HG03520 (cell line): ENCODE data around the gene GFPT2.

ENCODE experiments used
- ATAC-seq: cut with Tn5 transposase; IDR thresholded peaks from one replicate; pipeline ENCODE4 v1.9.1; 2021; ENCODE audit warnings: mild to moderate bottlenecking, moderate library complexity; ENCODE audit not compliant: unreplicated experiment

The GFPT2 gene

DNA sequence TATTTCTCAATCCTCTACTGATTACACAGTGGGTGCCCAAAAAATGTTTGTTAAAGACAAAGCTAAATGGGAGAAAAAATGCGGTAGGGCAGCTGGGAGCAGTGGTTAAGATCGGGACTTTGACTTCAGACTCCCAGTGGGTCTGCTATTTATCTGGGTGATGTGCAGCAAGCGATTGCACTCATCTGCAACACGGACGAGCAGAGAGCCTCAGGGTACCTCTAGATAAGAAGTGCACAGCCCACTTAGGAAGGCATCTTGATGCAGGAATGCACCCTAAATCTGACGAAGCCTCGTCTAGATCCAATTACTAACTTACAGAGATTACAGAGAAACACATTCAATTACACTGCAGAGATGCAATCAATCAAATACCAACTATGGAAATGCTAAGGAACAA, 65.3 kb downstream of the GFPT2 start:
- ATAC-seq = no peak

DNA sequence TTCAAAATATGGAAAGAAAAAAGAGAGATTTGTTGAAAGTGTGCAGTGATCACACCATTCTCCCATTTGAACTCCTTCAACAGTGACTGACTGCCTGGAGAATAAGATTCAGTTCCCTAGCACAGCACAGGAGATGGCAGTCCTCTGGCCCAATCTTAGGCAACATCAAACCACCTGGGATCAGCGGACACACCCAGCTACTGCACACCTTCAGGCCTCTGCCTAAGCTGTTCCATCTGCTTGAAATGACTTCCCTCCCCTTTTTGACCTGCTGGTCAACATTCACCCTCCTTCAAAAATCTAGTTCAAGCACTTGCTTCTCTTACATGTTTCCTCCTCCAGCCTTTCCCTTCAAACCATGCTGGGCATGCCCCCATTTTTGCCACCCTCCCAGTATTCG, 65.7 kb downstream of the GFPT2 start:
- ATAC-seq = no peak

DNA sequence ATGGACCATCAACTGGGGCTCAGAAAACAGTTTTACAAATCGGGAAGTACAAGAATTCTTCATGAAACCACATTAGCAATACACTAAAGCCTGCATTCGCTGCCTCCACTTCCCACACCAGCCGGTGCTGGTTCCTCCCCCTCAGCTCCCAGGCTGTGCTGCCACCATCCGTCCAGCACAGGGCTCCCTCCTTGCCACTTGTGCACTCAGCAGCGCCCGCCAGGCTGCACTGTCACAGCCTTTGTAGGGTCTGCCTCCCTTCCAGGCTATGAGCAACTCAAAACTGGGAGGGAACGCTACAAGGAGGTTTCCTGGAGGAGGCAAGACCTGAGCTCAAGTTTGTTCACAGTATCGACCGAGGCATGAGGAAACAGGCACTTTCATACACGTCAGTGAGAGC, 69.0 kb downstream of the GFPT2 start:
- no peak for ATAC-seq

DNA sequence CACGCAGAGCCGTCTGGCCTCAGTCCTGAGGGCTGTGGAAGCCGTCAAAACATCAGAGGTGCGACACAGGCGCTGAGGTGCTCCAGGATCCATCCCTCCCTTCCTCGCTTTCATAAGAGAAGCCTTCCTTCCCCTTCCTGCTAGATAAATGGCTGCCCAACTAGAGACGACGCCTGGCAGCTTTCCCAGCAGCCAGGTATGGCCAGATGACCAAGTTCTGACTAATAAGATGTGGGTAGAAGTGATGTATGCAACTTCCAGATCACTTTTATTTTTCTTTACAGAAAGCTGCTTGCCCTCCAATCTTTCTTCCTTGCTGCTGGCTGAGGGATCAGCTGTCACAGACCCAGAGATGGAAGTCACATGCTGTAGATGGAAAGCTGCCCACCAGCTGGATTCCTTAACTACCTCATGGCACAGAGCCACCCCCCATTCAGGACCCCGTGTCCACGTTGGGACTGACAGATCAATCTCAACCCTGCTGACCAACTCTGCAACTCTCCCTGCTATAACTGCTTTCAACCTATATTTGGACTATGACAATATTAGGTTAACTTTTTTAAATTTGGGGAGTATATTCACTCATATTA, 70.0 kb downstream of the GFPT2 start:
- ATAC-seq = no peak

DNA sequence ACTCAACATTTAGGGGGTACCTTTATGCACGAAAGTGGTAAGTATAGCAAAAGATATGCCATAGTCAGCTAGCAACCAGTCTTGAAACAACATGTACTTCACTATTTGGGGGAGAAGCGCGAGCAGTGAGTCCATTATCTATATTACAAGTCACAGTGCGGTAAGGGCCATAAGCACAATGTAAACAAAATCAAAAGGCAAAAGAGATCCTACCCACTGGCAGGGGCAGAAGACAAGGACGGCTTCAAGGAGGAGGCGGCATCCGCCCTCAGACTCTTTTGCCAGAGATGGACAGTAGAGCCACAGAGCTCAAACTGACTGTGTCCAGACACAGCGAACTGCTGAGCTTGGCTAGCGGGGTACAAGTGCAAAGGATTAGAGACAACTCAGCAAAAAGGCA, 70.9 kb downstream of the GFPT2 start:
- no peak for ATAC-seq

DNA sequence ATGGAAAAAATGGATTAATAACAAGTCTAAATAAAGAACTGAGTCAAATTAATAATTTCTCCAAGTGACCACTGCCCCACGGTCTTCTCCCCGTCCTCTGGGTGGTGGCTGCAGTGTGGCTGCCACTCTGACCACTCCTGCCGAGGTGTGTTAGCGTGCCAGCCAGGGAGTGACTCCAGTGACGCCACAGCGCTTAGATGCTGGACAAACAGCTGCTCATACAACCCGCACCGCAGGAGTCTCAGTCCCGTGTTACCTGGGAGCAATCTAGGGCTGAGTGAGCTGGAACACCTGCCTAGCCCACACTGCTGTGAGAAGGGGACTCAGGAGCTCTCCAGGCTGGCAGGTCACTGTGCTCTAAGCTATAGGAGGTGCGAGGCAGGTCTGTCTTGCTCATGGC, 71.4 kb downstream of the GFPT2 start:
- ATAC-seq = no peak

DNA sequence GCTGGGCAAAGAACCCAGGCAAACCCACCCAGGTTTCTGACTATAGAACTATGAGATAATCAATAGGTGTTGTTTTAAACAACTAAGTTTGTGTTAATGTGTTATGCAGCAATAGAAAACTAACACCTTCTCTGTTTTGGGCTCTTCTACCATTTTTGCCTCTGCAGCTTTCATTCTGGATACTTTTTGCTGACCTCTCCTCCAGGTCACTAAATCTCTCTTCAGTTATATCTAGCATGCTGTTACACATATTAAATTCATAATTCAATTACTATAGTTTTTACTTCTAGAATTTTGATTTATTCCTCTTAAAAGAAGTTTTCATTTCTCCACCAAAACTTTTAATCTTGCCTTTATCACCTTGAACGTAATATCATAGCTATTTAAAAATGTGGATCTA, 78.4 kb downstream of the GFPT2 start:
- ATAC-seq = no peak

DNA sequence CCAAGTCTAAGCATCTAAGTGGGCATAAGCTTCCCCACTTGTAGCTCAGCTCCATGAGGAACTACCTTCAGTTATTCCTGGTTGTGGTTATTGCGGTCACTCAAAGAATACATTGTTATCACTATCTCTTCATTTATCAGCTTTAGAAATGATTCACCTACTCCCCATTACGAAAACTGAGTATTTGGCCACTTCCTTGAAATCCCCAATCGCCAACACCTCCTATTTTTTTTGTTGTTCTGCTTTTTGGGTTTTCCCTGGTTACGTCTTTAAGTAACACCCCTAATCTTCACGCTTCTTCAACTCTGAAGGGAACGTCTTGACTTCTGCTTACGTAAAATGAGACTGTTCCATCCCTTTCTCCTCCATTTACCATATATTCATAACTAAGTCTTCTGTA, 81.9 kb downstream of the GFPT2 start:
- ATAC-seq = no peak

DNA sequence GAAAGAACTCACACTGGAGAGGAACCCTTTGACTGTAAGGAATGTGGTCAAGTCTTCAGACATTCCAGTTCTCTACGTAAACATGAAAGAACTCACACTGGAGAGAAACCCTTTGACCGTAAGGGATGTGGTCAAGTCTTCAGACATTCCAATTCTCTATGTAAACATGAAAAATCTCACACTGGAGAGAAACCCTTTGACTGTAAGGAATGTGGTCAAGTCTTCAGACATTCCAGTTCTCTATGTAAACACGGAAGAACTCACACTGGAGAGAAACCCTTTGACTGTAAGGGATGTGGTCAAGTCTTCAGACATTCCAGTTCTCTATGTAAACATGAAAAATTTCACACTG, 93.9 kb downstream of the GFPT2 start:
- ATAC-seq = no peak

DNA sequence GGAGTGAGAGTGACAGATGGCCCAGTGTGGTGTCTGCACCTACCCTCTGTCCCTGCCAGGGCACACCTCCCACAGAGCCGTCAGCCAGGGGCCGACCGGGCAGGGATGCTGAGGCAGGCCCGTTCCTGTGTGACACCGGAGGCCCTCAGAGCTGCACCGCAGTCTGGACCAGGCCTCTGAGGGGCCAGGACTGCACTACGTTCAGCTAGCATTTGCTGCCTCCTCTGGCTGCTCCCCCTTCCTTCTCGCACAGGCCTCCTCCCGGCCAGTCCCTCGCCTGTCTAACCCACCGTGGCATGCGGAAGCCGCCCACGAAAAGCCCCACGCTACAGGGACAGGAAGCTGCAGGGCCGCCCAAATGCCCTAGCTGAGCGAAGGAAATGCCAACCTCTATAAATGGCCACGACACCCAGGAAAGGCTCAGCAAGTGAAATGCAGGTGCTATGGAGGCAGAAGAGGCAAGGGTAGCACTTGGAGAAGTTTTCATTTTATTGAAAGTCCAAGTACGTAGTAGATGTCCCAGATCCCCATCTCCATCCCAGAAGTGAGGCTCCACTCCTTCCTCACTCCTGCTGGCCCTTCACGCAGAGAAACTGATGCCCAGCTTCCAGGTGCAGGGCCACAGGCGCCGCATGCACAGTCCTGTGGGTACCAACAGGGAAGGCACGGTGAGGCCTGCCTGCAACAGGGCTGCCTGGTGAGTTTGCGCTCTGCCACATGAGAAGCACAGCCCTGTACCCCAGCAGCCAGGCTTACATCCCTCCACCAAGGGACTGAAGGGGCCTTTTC, 99.9 kb downstream of the GFPT2 start:
- no peak for ATAC-seq

DNA sequence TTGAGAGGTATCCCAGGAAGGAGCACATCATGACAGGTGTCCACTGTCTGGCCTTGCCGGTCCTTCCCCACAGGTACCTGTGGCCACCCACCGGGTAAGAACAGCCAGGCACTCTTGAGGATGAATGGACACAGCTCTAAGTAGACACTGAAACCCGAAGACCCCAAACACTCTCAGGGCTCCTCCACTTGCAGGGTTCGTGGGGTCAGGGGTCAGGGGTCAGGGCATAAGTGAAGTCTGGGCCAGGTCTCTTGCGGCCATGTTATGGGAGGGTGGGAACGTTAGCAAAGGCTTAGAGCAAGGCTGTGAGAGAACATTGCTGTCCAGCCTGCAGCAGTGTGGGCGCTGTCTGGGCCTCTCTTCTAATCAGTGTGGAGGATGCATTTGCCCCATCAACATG, 101.2 kb downstream of the GFPT2 start:
- ATAC-seq = no peak

DNA sequence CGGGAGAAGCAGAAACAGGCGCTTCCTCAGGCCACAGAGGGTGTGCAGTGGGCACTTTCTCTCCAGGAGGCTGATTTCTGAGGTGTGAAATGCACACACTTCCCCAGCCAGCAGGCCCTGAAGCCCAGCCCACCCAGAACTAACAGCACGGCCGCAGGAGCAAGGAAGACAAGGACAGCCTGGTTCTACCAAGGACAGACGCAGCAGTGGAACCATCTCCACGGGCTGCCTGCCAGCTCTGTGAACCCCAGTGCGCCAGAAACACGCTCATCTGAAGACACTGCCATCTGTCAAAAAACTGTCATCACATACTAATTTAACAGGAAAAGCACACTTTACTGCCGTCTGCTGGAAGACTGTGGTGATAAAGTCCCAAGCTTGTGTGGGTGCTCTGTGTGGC, 102.0 kb downstream of the GFPT2 start:
- ATAC-seq = no peak
